Measurements from ENCODE around the gene MYL3.

Gene MYL3

GRCh38 chr3:46883830-46884185 lies 20.6 kb upstream of the MYL3 start:
- DNase-seq (ENCODE audit: extremely low read depth in 1 of 2, low read depth in 1 of 2) = no peak

GRCh38 chr3:46883054-46883829 lies 20.0 kb upstream of the MYL3 start:
- no peak for DNase-seq (ENCODE audit: extremely low read depth in 1 of 2, low read depth in 1 of 2)

GRCh38 chr3:46882377-46883053 lies 19.3 kb upstream of the MYL3 start:
- DNase-seq (ENCODE audit: extremely low read depth in 1 of 2, low read depth in 1 of 2) = no peak

GRCh38 chr3:46881596-46882376 lies 18.5 kb upstream of the MYL3 start:
- DNase-seq (ENCODE audit: extremely low read depth in 1 of 2, low read depth in 1 of 2) = no peak

GRCh38 chr3:46880884-46881595 lies 17.8 kb upstream of the MYL3 start:
- no peak for DNase-seq (ENCODE audit: extremely low read depth in 1 of 2, low read depth in 1 of 2)

- DNase-seq (ENCODE audit: extremely low read depth in 1 of 2, low read depth in 1 of 2) = no peak
Observed at GRCh38 chr3:46878781-46879436, 15.7 kb upstream of the MYL3 start.

- DNase-seq (ENCODE audit: extremely low read depth in 1 of 2, low read depth in 1 of 2) = no peak
Observed at GRCh38 chr3:46877406-46878125, 14.3 kb upstream of the MYL3 start, which contains the start of gene PTH1R. PTH1R (plus strand) TSS chr3:46877721; CDS start chr3:46883560, 5,839 bp downstream.

- no peak for DNase-seq (ENCODE audit: extremely low read depth in 1 of 2, low read depth in 1 of 2)
Observed at GRCh38 chr3:46876313-46877300, 13.4 kb upstream of the MYL3 start.

- no peak for DNase-seq (ENCODE audit: extremely low read depth in 1 of 2, low read depth in 1 of 2)
Observed at GRCh38 chr3:46875560-46875959, 12.3 kb upstream of the MYL3 start.

GRCh38 chr3:46874430-46874829 lies 11.2 kb upstream of the MYL3 start:
- DNase-seq (ENCODE audit: extremely low read depth in 1 of 2, low read depth in 1 of 2) = no peak

GRCh38 chr3:46873521-46873920 lies 10.3 kb upstream of the MYL3 start:
- DNase-seq (ENCODE audit: extremely low read depth in 1 of 2, low read depth in 1 of 2) = no peak

GRCh38 chr3:46871222-46871621 lies 8.0 kb upstream of the MYL3 start:
- DNase-seq (ENCODE audit: extremely low read depth in 1 of 2, low read depth in 1 of 2) = no peak

- no peak for DNase-seq (ENCODE audit: extremely low read depth in 1 of 2, low read depth in 1 of 2)
Observed at GRCh38 chr3:46870651-46871050, 7.4 kb upstream of the MYL3 start.

GRCh38 chr3:46869440-46869839 lies 6.2 kb upstream of the MYL3 start:
- no peak for DNase-seq (ENCODE audit: extremely low read depth in 1 of 2, low read depth in 1 of 2)

- no peak for DNase-seq (ENCODE audit: extremely low read depth in 1 of 2, low read depth in 1 of 2)
Observed at GRCh38 chr3:46868948-46869347, 5.7 kb upstream of the MYL3 start.

- DNase-seq (ENCODE audit: extremely low read depth in 1 of 2, low read depth in 1 of 2) = no peak
Observed at GRCh38 chr3:46868287-46868686, 5.0 kb upstream of the MYL3 start.

GRCh38 chr3:46867550-46867898 lies 4.3 kb upstream of the MYL3 start:
- DNase-seq (ENCODE audit: extremely low read depth in 1 of 2, low read depth in 1 of 2) = no peak

- peak; percentile 66 to 83 for DNase-seq (ENCODE audit: extremely low read depth in 1 of 2, low read depth in 1 of 2)
Observed at GRCh38 chr3:46866720-46867549, 3.7 kb upstream of the MYL3 start.
